ENCODE measurements around the gene CLINT1.
"Not testable (repeated sequence)": the region's sequence is repeated elsewhere in the genome, so short reads cannot be mapped to it uniquely, and the experiment has no call there.

The CLINT1 gene

DNA sequence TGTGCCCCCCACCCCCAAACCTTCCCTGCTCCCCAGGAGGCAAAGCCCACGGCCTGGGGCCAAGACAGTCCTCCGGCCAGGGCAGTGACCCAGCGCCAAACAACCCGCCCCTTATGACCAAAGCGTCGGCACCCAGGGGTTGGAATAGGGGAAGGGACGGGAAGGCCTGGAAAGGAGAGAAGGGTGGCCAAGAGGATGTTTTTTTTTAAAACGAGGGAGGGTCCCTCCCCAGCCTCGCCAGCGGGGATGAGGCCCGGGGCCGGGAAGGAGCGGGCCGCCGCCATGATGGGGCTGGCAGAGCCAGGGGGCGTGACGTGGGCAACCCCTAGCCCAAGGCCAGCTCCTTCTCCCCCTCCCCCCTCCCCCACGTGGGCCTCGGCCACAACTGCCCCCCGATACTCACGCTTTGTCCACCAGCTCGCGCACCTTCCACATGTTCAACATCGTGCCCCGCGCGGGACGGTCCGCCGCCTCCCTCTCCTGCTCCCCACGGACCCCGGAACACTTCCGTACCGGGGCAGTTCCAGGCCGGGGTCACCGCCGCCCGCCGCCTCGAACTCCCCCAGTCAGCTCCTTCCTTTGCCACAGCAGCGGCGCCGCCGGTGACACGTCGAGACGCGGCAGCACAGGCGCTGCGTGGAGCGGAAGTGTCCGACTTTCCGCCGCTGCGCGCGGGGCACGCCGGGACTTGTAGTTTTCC lies at the start of gene CLINT1:
Gene CLINT1, minus strand, starts transcription at position 619 of the 700 bp plus-strand sequence. Its CDS starts 175 bp downstream, at position 444.
- DNase-seq: peak; percentile 90

DNA sequence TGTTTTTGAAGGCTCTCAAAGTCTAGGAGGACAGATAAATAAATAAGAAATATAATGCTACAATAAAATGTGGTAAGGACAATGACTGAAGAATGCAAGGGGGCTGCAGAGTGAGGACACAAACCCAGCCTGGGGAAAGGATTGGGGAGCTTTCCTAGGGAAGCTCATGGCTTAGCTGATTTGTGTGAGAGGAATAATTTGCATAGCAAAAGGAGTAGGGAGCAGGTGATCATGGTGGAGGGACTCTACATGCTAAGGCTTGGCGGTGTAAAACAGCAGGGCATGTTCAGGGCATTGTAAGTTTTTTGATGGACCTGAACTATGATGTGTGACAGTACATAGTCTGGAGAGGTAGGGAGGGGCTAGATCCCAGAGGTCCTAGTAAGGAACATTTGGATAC lies 49.5 kb upstream of the CLINT1 start:
- DNase-seq: no peak

DNA sequence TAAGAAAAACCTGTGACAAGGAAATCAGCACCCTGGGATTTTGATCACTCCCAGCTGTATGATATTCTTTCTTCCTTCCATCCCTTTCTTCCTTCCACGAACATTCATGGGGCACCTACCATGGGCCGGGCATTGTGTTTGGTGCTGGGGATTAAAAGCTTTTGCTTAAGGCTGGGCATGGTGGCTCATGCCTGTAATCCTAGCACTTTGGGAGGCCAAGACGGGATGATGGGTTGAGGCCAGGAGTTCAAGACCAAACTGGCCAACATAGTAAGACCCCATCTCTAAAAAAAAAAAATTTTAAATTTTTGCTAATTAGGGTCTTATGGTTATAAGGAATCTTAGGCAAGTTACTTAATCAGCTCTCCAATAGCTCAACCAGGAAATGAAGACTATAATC lies 48.5 kb upstream of the CLINT1 start:
- no peak for DNase-seq

DNA sequence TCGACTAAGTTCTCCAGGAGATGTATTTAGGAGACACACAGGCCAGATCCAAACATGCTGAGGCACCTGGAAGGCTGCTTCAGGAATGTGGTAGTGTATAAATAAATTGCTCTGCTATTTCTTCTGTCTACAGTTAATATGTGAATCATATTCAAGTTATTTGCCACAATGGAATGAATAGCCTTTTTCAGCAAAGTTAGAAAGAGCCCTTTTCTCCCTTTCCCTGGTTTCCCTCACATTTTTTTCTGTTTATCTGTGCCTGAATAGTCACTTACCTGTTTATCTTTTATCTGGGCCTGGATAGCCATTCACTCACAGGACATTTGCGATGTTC lies 44.1 kb upstream of the CLINT1 start:
- DNase-seq: no peak

DNA sequence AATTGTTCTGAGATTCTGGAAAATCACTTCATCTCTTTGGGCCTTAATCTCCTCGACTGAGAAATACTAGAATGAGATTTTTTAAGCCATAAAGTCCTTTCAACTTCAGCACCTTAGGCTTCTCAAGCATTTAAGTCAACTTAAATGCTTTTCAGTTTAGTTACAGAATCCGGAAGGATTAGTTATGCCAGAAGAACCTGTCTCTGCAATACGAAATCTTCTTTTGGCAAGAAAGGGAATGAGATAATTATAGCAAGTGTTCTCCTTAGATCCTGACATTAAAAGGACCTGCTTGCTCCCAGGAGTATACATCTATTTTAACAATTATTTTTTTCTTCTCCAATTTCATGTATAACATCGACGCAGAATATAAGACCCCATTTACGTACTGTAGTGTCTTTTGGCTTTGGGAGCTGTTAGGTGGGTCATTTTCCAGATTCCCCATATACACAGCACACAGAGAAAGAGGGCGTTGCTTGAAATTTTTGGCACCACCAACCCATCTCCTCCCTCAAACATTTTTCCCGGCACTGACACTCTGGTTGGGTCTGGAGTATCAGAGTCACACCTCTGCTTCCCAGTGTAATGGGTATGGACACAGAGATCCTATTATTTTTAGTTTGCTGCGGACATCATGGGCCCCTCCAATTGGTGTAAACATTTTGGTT lies 43.6 kb upstream of the CLINT1 start:
- DNase-seq: no peak

DNA sequence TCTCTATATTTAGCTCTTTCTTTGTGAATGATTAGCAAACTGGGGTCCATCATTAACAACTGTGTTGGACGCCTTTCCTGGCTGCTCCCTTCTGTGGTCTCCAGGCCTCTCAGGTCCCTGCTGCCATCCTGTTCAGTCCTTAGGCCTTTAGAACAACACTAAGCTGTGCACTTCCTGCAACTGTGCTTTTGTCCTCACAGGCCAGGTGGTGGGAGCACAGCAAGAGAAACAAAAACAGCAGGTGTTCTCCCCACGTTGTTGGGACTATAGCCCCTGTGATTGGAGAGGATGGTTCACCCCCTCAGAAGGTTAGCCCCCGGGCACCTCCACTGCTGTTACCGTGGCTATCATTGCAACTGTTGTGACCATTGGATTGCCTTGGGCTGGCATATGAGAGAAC lies 41.7 kb upstream of the CLINT1 start:
- no peak for DNase-seq

DNA sequence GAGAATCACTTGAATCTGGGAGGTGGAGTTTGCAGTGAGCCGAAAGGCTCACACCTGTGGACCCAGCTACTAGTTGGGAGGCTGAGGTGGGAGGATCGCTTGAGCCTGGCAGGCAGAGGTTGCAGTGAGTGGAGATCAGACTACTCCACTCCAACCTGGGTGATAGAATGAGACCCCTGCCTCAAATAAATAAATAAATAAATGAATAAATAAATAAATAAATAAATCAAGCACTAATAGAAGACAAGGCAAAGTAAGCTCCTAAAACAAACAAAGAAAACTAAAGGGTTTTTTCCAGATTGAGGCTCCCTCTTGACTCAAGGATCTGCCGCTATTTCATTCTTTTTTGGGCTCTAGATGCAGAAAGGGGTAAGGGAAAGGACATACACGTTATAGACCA lies 34.7 kb upstream of the CLINT1 start:
- no peak for DNase-seq

DNA sequence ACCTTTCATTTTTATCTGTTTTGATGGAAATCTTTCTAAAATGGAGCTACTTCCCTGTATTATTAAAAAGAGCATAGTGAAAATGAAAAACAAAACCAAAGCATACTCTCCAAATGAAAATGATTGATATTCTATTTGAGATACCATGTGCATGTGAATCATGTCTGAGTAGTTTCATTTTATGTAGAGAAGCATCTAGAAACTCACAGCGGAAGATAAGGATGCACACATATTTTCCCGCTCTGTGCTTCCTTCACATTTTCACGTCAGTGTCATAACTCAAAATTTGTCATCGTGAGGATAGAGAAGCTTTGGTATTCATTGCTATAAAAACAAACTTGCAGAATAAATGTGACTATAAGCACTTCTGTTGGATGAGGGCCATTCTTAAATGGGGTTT lies 34.0 kb upstream of the CLINT1 start:
- DNase-seq: no peak

DNA sequence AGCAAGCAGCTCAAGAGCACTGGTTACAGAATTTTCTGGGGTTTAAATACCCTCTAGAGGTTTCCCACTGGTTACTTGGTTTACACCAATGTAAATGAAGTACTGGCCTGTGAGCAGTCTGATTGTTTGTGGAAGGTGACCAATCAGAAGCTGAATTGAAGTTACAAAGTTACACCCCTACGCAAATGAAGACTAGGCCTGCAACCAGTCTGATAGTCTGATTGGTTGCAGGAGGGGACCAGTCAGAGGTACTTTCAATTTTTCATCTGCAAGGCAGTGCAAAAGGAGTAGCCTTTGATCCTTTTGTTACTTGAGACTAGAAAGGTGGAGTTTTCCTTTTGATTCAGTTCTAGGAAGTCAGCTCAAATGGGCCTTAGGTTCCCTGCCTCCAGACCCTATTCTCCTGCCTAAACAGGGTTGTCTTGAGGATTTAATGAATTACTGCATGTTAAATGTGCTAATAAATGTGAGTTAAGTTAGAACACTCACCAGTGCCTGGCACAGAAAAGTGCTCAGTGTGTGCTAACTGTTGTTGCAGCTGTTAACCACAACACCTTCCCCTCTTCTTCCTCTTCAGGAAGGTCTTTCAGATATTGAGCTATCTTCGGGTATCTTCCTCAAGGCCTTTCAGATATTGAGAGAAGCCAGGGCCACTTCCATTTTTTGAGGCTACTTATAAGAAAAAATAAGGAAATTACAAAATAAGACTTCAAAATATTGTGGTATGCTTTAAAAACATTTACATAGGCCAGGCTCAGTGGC lies 32.1 kb upstream of the CLINT1 start:
- peak; percentile 10 for DNase-seq

DNA sequence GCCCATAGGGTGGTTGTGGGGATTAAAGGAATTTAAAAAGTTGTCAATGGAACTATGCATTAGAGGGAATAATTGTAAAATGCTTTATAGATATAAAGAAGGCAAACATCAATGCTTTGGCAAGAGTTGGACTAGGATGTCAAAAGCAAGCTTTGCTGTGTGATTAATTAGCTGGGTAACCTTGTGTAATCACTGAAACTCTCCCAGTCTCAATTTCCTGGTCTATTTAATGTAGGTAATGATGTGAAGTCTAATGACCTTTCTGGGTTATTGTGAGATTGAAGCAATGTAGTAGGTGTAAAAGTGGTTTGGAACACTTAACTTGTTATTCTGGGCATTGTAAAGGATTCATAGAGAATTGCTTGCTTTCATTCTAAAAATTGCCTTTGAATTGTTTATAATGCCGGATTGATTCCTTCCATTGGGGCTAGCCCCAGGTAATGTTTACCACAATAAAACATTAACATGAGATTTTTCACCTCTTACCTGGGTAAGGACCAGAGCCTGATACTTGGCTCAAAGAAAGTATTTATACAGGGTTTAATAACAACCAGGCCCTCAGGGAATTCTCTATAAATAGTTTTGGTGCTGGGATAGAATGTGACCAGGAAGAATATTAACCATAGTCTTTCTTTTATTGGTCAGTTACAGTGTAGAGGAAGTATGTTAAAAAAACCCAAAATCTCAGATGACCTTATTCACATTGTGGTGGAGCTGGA lies 30.0 kb upstream of the CLINT1 start:
- DNase-seq: no peak

DNA sequence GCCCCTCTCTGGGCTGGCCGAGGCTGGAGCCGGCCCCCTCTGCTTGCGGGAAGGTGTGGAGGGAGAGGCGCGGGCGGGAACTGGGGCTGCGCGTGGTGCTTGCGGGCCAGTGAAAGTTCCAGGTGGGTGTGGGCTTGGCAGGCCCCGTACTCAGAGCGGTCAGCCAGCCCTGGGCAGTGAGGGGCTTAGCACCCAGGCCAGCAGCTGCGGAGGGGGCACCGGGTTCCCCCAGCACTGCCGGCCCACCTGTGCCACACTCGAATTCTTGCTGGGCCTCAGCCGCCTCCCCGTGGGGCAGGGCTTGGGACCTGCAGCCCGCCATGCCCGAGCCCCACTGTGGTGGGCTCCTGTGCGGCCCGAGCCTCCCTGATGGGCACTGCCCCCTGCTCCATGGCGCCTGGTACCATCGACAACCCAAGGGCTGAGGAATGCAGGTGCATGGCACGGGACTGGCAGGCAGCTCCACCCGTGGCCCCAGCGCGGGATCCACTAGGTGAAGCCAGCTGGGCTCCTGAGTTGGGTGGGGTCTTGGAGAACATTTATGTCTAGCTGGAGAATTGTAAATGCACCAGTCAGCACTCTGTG lies 27.9 kb upstream of the CLINT1 start:
- no peak for DNase-seq

DNA sequence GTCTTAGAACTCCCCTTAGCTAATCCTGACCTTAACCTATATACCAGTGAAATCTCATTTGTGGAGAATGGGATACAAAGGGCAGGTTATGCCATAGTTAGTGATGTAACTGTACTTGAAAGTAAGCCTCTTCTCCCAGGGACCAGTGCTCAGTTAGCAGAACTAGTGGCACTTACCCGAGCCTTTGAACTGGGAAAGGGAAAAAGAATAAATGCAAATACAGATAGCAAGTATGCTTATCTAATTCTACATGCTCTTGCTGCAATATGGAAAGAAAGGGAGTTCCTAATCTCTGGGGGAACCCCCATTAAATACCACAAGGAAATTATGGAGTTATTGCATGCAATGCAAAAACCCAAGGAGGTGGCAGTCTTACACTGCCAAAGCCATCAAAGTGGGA lies 26.1 kb upstream of the CLINT1 start:
- not testable (repeated sequence) for DNase-seq

DNA sequence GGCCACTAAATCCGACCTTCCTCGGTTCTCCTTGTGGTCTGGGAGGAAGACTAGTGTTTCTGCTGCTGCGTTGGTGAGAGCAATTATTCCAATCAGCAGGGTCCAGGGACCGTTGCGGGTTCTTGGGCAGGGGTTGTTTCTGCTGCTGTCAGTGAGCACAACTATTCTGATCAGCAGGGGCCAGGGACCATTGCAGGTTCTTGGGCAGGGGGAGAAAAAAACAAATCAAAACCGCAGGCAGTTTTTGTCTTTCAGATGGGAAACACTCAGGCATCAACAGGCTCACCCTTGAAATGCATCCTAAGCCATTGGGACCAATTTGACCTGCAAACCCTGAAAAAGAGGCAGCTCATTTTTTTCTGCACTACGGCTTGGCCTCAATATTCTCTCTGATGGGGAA lies 22.6 kb upstream of the CLINT1 start:
- not testable (repeated sequence) for DNase-seq

DNA sequence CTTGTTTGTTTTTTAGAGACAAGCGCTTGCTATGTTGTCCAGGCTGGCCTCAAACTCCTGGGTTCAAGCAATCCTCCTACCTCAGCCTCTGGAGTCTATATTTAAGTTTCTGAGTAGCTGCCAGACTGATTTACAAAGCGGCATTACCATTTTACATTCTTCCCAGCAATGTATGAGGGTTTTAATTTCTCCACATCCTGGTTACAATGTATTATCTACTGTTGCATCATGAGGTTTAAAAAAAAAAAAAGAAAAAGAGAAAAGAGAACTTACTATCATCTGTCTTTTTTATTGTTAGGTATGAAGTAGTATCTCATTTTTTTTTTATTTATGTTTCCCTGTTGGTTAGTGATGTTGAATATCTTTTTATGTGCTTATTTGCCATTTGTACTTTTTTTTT lies 18.9 kb upstream of the CLINT1 start:
- DNase-seq: no peak

DNA sequence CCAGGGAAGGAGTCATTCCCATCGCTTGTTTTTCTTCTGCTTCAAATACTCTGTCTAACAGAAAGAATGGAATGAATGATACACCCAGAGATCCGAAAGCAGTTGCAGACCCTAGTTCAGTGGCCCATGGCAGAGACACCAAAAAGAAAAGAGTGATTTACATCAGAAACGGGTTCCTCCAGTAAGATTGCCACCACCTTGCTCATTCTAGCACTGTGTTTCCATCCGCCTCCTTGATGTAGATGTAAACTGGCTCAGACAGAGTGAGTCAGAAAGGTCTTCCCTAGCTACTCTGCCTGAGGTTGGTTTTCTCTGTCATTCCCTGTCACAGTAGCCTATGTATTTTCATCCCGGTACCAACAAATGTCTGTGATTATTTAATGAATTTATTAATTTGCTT lies 15.9 kb upstream of the CLINT1 start:
- DNase-seq: no peak

DNA sequence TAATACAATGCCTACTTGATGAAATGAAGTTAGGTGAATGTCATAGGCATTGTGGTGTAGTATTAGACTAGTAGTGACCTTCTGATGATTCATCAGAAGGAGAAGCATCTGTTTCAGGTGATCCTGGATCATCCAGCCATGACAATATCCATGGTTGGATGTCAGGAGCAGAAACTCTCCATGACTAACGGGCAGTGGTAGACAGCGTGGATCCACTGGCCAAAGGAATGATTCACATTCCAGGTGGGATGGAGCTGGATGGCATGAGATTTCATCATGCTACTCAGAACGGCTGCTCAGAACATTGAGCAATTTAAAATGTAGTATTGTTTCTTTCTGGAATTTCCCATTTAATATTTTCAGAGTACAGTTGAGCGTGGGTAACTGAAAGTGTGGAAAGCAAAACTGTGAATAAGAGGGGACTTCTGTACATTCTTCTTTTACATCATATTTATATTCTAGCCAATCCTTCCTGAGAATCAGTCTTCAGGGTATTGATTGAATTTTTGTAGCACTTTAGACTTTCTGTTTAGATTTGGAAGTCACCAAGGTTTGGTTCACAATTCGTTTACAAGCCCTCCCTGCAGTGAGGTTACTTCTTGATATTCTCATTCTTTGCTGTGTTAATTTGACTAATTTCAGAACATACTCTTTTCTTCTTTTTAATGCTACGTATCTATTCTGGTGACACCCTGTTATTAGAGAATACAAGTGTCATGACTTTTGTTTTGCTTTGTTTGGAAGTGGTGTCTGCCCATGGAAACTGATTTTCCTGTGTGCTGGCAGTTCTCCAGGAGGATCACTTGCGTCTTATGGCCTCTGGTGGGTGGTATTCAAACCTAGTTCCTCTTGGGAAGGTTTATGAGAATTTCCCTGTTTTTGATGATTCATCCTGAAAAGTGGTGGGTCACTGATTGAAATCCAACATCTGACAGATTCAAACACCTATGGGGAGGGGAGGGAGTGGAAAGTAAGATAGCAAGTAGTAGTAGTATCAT lies 12.2 kb upstream of the CLINT1 start:
- DNase-seq: peak; percentile 86

DNA sequence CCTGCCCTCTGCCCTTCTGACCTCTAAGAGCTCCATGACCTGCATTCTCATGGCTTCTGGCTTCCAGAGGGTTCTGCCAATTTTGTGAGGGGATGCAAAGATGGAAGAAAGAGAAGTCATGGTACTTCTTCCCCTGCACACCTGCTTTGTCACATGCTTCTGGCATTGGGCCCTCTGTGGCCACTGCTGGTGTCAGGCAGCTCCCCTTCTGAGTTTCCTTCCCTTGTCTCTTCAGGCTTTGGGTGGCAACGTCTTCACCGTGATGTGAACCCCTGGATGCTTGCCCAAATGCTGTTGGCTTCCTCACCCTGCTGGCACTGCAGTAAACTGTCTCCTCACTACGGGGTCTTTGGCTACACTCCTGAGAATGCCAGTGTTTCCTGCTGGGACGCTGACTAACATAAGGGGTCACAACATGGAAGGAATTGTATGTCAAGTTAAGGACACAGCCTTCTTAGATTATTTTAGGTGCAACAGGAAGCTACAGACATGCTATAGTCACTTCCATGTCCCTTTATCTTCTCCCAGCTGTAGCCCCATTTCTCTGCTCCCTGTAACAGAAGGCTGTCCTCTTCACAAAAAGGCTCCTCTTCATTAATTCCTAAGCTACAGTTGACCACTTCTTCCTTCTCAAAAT lies 8.9 kb upstream of the CLINT1 start:
- no peak for DNase-seq

DNA sequence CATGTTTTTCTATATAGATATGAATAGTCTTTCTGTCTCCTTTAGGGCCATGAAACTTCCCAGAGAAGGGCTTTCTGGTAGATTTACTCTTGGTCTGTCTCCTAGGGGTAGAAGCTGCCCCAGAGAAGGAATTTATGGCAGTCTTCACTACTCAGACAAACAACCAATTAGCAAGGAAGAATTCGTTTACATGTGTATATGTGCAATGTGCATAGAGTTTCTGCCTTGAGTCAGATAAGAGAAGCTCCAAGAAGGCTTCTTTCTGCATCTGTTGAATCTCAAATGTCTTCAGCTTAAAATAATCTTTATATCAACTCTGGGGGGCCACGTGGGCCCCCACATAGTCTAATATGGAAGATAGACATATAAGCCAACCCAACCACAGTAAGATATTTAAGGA lies 7.6 kb upstream of the CLINT1 start:
- no peak for DNase-seq

DNA sequence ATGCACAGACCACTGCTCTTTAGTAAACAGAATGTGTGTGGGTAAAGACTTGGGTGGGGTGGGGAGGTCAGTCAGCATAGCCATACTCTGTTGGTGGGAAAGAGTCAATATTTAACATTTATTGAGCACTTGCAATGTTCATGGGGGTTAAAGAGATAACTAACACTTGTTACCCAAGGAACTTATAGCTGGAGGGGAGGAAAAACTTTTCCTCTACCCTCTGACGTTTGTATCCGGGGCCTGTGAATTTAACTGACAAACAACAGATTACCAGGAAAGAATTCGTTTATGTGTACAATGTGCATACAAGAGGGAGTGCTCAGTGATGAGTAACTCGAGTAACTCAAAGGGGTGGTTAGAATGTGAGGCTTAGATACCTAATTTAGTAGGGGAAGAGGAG lies 6.8 kb upstream of the CLINT1 start:
- peak; percentile 25 for DNase-seq

DNA sequence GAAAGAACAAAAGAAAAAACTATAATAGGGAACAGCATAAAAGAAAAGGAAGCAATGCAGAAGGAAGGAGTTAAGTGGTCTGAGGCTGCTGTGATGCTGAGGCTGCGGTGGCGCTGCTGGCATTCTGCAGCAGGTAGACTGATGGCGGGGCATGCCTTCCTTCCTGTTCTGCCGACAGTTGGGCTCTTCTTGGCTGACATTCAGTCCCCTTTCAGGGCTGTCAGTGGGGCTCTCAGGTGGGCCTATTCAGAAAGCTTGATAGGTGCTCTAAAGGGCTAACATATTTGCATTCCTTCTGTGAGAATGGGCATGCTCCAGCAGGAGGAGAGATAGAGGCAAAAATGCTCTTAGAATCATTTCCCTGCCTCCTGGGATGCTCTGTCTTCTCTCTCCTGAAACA lies 5.1 kb upstream of the CLINT1 start:
- DNase-seq: no peak

DNA sequence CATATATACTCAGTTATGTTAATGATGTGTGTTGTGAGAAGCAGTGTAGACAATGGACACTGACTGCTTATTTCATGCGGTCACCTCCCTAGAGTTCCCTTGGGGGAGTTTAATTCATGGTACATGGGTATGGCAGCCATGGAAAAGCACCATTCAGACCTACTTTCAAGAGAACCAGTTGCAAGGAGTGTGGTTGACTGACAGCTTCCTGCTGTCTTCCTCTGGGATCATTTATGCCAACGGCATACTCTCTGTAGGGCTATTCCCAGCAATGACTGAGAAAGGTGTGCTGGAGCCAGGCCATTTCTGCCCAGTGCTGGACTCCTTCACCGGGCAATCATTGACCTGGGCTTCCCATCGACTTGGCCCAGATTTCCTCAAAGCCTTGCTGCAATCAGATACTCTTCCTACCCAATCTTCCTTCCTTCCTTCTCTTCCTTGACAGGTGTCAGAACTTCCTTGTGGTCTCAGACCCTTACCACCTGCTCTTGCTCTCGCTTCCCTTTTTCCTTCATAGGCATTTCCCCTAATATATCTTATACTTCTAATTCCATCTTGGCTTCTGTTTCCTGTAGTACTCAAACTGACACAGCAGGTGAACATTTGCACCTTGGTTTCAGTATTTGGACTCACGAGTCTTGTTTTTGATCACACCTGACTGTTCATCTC lies 3.4 kb upstream of the CLINT1 start:
- no peak for DNase-seq
